H9 (cell line): ENCODE measurements around the gene KCNJ16. TPM values are rescaled to one million over a fixed set of nuclear protein-coding genes. Genes with fewer than 3 reads are reported as not detected.

Source experiments
- DNase-seq: peaks from one replicate; pipeline ENCODE4 v3.0.0-alpha.2; 2017
- H2AFZ ChIP-seq: one replicate; pipeline ENCODE4 v1.6.1; 2013; ENCODE audit warnings: mild to moderate bottlenecking, low read length, control low read depth, moderate library complexity
- H2AK5ac ChIP-seq: 2 replicates; pipeline ENCODE4 v1.6.1; 2013; ENCODE audit warnings: low read length, control low read depth, mixed read lengths; ENCODE audit not compliant: insufficient read length
- H2BK120ac ChIP-seq: one replicate; pipeline ENCODE4 v1.6.1; 2013; ENCODE audit warnings: low read depth, mild to moderate bottlenecking, low read length, control low read depth, inconsistent platforms; ENCODE audit not compliant: poor library complexity, severe bottlenecking
- H2BK12ac ChIP-seq: 2 replicates; pipeline ENCODE4 v1.6.1; 2013; ENCODE audit warnings: low read length, control low read depth, mixed read lengths, low read depth; ENCODE audit not compliant: insufficient read length
- H2BK15ac ChIP-seq: 2 replicates; pipeline ENCODE4 v1.6.1; 2013; ENCODE audit warnings: low read depth, low read length, control low read depth
- H2BK20ac ChIP-seq: one replicate; pipeline ENCODE4 v1.6.1; 2013; ENCODE audit warnings: low read depth, mild to moderate bottlenecking, low read length, control low read depth, inconsistent platforms; ENCODE audit not compliant: poor library complexity, severe bottlenecking
- H2BK5ac ChIP-seq: 2 replicates; pipeline ENCODE4 v1.6.1; 2013; ENCODE audit warnings: low read length, control low read depth, mixed read lengths; ENCODE audit not compliant: insufficient read length
- H3K14ac ChIP-seq: 2 replicates; pipeline ENCODE4 v1.6.1; 2013; ENCODE audit warnings: low read length, control low read depth; ENCODE audit not compliant: insufficient read depth
- H3K18ac ChIP-seq: 2 replicates; pipeline ENCODE4 v1.6.1; 2013; ENCODE audit warnings: low read depth, mild to moderate bottlenecking, mixed read lengths, low read length, control low read depth; ENCODE audit not compliant: insufficient read length
- H3K23ac ChIP-seq: 2 replicates; pipeline ENCODE4 v1.6.1; 2013; ENCODE audit warnings: low read length, control low read depth, mixed read lengths, low read depth; ENCODE audit not compliant: insufficient read length
- H3K23me2 ChIP-seq: 2 replicates; pipeline ENCODE4 v1.6.1; 2013; ENCODE audit warnings: low read depth, mild to moderate bottlenecking, mixed read lengths, low read length, control low read depth; ENCODE audit not compliant: insufficient read length, poor library complexity, severe bottlenecking
- H3K27ac ChIP-seq: 2 replicates; pipeline ENCODE4 v1.5.1; 2013; ENCODE audit warnings: low read length, control low read depth, mixed read lengths, low read depth; ENCODE audit not compliant: insufficient read length
- H3K27me3 ChIP-seq: 2 replicates; pipeline ENCODE4 v1.6.1; 2013; ENCODE audit warnings: low read length, control low read depth, inconsistent platforms; ENCODE audit not compliant: insufficient read depth
- H3K4ac ChIP-seq: 2 replicates; pipeline ENCODE4 v1.6.1; 2013; ENCODE audit warnings: low read depth, mild to moderate bottlenecking, control low read depth, inconsistent platforms, low read length, moderate library complexity
- H3K4me1 ChIP-seq: 2 replicates; pipeline ENCODE4 v1.6.1; 2013; ENCODE audit warnings: low read length, control low read depth, inconsistent platforms; ENCODE audit not compliant: insufficient read depth
- H3K4me2 ChIP-seq: 2 replicates; pipeline ENCODE4 v1.6.1; 2013; ENCODE audit warnings: low read length, control low read depth, mixed read lengths; ENCODE audit not compliant: insufficient read length, insufficient read depth
- H3K56ac ChIP-seq: 2 replicates; pipeline ENCODE4 v1.6.1; 2013; ENCODE audit warnings: low read depth, mild to moderate bottlenecking, mixed read lengths, low read length, control low read depth; ENCODE audit not compliant: insufficient read length
- H3K79me1 ChIP-seq: 2 replicates; pipeline ENCODE4 v1.6.1; 2013; ENCODE audit warnings: low read depth, mild to moderate bottlenecking, moderate library complexity, low read length, control low read depth, inconsistent platforms; ENCODE audit not compliant: insufficient read depth, poor library complexity, severe bottlenecking
- H3K79me2 ChIP-seq: 2 replicates; pipeline ENCODE4 v1.6.1; 2013; ENCODE audit warnings: low read length, control low read depth, inconsistent platforms; ENCODE audit not compliant: insufficient read depth
- H3K9ac ChIP-seq: 2 replicates; pipeline ENCODE4 v1.6.1; 2013; ENCODE audit warnings: low read length, control low read depth, mixed read lengths; ENCODE audit not compliant: insufficient read length; ENCODE audit errors: extremely low read depth
- H3K9me3 ChIP-seq: one replicate; pipeline ENCODE4 v1.6.1; 2013; ENCODE audit warnings: low read depth, low read length, inconsistent platforms; ENCODE audit not compliant: control insufficient read depth
- H3T11ph ChIP-seq: one replicate; pipeline ENCODE4 v1.6.1; 2013; ENCODE audit warnings: mild to moderate bottlenecking, low read length, control low read depth, inconsistent platforms
- H4K20me1 ChIP-seq: one replicate; pipeline ENCODE4 v1.6.1; 2013; ENCODE audit not compliant: control insufficient read depth, insufficient read length, insufficient read depth
- H4K5ac ChIP-seq: 2 replicates; pipeline ENCODE4 v1.6.1; 2013; ENCODE audit warnings: low read depth, mild to moderate bottlenecking, mixed read lengths, low read length, control low read depth; ENCODE audit not compliant: insufficient read length
- H4K8ac ChIP-seq: replicated peaks from 2 replicates; pipeline ENCODE4 v1.6.1; 2013; ENCODE audit warnings: low read length, control low read depth, mixed read lengths, low read depth; ENCODE audit not compliant: insufficient read length
- H4K91ac ChIP-seq: 2 replicates; pipeline ENCODE4 v1.6.1; 2013; ENCODE audit warnings: low read depth, mild to moderate bottlenecking, moderate library complexity, mixed read lengths, low read length, control low read depth; ENCODE audit not compliant: insufficient read length
- H3K27ac Mint-ChIP-seq, 3 experiments: 2 replicates in 2 of 3; 3 replicates in 1 of 3; pipeline ENCODE4 v1.8.0; 2020 to 2021; ENCODE audit warnings: mixed read lengths in 3 of 3, mild to moderate bottlenecking in 1 of 3, moderate library complexity in 1 of 3
- H3K27me3 Mint-ChIP-seq: 2 replicates; pipeline ENCODE4 v1.8.0; 2021; ENCODE audit warnings: low read depth, mild to moderate bottlenecking, moderate library complexity, mixed read lengths
- H3K36me3 Mint-ChIP-seq, 3 experiments: 2 replicates in 2 of 3; 3 replicates in 1 of 3; pipeline ENCODE4 v1.8.0; 2020 to 2021; ENCODE audit warnings: low read depth in 3 of 3, mixed read lengths in 3 of 3; ENCODE audit not compliant: insufficient read depth in 1 of 3
- H3K4me1 Mint-ChIP-seq, 2 experiments: 2 replicates each; pipeline ENCODE4 v1.8.0; 2020; ENCODE audit warnings: mixed read lengths in 2 of 2
- H3K4me3 Mint-ChIP-seq, 2 experiments: 2 replicates in 1 of 2; 3 replicates in 1 of 2; pipeline ENCODE4 v1.8.0; 2020 to 2021; ENCODE audit warnings: mild to moderate bottlenecking in 2 of 2, mixed read lengths in 2 of 2, moderate library complexity in 1 of 2
- H3K9me3 Mint-ChIP-seq, 2 experiments: 2 replicates in 1 of 2; 3 replicates in 1 of 2; pipeline ENCODE4 v1.8.0; 2020; ENCODE audit warnings: mild to moderate bottlenecking in 2 of 2, mixed read lengths in 2 of 2, moderate library complexity in 1 of 2
- CTCF ChIP-seq: fragments of 200-600 bp; sonication (generic); conservative IDR thresholded peaks from 3 replicates; pipeline ENCODE4 v1.8.0; 2021; ENCODE audit warnings: antibody characterized with exemption, mild to moderate bottlenecking
- WGBS: extraction: QIAGEN DNeasy Blood & Tissue Kit; methylation state at CpG from one replicate; pipeline ENCODE4 v1.1.7; 2013; ENCODE audit warnings: missing lambda C conversion rate, low lambda C conversion rate, mixed read lengths; ENCODE audit not compliant: insufficient read length; ENCODE audit errors: extremely low coverage; 5-methylcytosine and 5-hydroxymethylcytosine counted together
- total RNA-seq: library from RNA; stranded (reverse); gene quantifications from 2 replicates; pipeline ENCODE4 v1.2.1, GENCODE V29; 2021

KCNJ16 gene
- total RNA-seq, 1 experiment from 2014 or later, result not detected

- H3K9me3 Mint-ChIP-seq, result no peaks in the 10 kb centered on the region
- no peak for TF ChIP-seq CTCF
- H3K23me2 ChIP-seq, result no peaks in the 10 kb centered on the region
- no peaks in the 10 kb centered on the region for H3K9me3 ChIP-seq
- H3K27ac ChIP-seq, result no peak overlapping the region
- no peaks in the 10 kb centered on the region for H3K79me2 ChIP-seq
- H2BK12ac ChIP-seq, result no peak overlapping the region
- no peak overlapping the region for H3K4ac ChIP-seq
- peaks cover 10 to 17% of the 10 kb centered on the region in 2 experiments for H3K4me1 Mint-ChIP-seq
- no peaks in the 10 kb centered on the region for H3K36me3 Mint-ChIP-seq
- H4K8ac ChIP-seq, result no peak overlapping the region
- no peak overlapping the region for H3T11ph ChIP-seq
- no peak overlapping the region for H2BK20ac ChIP-seq
- H3K4me2 ChIP-seq, result no peak overlapping the region
- no peak overlapping the region for H3K56ac ChIP-seq
- no peak overlapping the region for H2BK15ac ChIP-seq
- no peak overlapping the region for H2BK120ac ChIP-seq
- H3K23ac ChIP-seq, result no peak overlapping the region
- WGBS, result no CpG with 5 or more reads among the region's 3 CpGs
- no peaks in the 10 kb centered on the region for H4K20me1 ChIP-seq
- H3K14ac ChIP-seq, result no peak overlapping the region
- H3K27me3 ChIP-seq, result no peaks in the 10 kb centered on the region
- H3K79me1 ChIP-seq, result no peaks in the 10 kb centered on the region
- H2AK5ac ChIP-seq, result no peak overlapping the region
- DNase-seq, result no peak
- H4K5ac ChIP-seq, result no peak overlapping the region
- H4K91ac ChIP-seq, result no peak overlapping the region
- H3K27me3 Mint-ChIP-seq, result no peaks in the 10 kb centered on the region
- H2BK5ac ChIP-seq, result no peak overlapping the region
- no peak overlapping the region for H3K9ac ChIP-seq
- no peak overlapping the region for H3K4me3 Mint-ChIP-seq
- no peaks in the 10 kb centered on the region; the same call in 1 of the 2 replicates for H3K4me1 ChIP-seq
- H2AFZ ChIP-seq, result no peak overlapping the region
- H3K27ac Mint-ChIP-seq, result no peak overlapping the region
- no peak overlapping the region for H3K18ac ChIP-seq
These were observed 4.6 kb upstream of the KCNJ16 start for GRCh38 chr17:70070305-70071027.
